Activated gamma-delta T cell treated with Interleukin-2 at 50 U/mL for 16 hours (primary cell): ENCODE data around the gene IRF2BPL.

Experiments used
- DNase-seq: peaks from one replicate; pipeline ENCODE4 v3.0.0-alpha.2; 2020

IRF2BPL gene

GRCh38 chr14:77028384-77029231 lies at the start of gene IRF2BPL:
IRF2BPL (minus strand) TSS chr14:77028708; CDS start chr14:77027792, 916 bp downstream.
- DNase-seq, result peak; percentile 92

- DNase-seq, result no peak
Measured at GRCh38 chr14:77077040-77077439, 48.5 kb upstream of the IRF2BPL start.

- no peak for DNase-seq
Measured at GRCh38 chr14:77076113-77076631, 47.7 kb upstream of the IRF2BPL start.

- no peak for DNase-seq
Measured at GRCh38 chr14:77074969-77075368, 46.5 kb upstream of the IRF2BPL start.

- DNase-seq, result no peak
Measured at GRCh38 chr14:77071938-77072388, 43.5 kb upstream of the IRF2BPL start.

GRCh38 chr14:77069551-77069950 lies 41.0 kb upstream of the IRF2BPL start:
- DNase-seq, result no peak

DNA sequence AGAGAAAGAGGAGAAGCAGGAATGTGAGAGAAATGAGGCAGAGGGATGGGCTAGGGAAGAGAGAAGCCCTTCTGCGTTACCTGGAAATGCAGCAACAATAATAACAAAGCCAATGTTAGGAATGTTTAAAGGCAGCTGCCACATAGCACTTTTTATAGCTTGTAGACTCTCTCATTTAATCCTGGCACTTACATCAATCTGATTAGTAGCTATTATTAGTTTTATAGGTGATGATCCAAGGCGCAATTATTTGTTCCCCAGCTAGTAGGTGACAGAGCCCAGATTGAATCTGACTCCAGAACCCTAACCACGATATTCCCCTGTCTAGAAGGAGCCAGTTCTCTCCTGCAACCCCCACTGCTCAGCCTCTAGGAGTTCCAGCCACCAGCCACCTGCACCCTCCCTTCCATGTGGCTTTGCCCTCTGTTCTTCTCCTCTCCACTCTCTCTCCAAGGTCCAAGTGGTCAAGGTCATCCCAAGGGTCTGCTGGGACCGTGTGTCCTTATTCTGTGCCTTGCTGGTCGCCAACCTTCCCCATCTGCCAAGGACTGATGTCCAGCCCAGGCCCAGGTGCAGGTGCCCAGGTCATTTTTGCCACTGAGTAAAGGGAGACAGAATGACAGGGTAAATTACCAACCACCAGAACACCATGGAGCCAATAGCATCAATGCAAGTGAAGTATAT lies 40.2 kb upstream of the IRF2BPL start:
- DNase-seq, result no peak

DNA sequence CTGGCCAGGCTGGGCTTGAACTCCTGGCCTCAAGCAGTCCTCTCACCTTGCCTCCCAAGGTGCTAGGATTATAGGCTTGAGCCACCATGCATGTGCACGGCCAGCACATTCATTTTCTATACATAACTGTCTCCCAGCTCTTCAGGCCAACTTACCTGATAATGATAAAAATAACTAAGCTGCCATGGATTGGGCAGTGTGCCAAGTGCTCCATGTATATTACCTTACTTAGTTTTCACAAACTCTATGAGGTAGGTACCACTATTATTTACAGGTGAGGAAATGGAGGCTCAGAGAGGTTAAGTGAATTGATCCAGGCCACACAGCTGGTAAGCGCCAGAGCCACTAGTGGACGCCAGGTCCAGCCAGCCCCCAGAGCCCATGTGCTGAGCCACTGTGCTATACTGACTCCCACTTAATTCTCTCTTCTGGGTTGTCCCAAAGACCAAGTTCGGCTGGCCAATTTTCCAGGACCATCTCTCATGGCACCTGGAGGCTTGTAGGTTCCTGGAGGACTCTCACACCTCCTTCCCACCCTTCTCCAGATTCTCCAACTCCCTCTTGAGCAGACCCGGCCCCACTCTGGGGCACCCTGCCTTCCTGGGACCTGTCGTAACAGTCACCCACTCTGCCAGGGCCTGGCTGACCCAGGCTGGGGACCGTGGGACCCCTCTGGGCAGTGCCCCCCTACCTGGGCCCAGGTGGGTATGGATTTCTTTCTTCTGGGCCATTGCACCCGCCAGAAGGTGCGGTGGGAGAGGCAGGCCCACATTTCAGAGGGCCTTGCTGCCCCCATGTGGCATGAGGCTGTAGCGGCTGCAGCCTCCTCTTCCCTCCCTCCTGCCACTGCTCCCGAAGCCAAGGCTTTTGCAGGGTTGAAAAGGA lies 39.4 kb upstream of the IRF2BPL start:
- peak; percentile 46 for DNase-seq

DNA sequence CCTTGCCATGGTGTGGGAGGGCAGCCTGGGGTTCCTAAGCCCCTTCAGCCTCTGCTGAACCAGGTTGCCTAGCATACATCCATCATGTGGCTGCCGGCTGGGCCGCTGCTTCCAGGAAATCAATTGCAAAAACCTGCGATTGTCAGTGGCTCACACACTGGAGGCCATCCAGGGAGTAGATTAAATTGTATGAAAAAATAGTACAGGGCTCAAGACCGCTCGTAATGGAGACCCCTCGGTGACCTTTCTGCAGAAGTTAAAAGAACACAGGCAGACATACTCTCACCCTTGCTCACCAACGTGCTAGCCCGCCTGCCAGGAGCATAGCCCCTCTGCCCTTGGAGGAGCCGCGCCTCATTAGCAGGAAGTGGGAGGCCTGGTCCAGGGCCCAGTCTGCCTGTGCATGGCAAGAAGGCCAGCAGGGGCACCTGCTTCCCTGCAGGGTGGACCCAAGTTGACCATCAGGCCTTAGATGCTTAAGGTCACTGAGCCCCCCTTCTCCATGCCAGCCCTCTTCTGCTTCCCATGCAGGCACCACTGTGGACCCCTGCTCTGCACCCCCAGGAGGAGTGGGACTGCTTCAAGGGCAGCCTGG lies 38.2 kb upstream of the IRF2BPL start:
- no peak for DNase-seq

- DNase-seq, result no peak
Measured at GRCh38 chr14:77065851-77066577, 37.5 kb upstream of the IRF2BPL start.

- no peak for DNase-seq
Measured at GRCh38 chr14:77064521-77065178, 36.1 kb upstream of the IRF2BPL start.

DNA sequence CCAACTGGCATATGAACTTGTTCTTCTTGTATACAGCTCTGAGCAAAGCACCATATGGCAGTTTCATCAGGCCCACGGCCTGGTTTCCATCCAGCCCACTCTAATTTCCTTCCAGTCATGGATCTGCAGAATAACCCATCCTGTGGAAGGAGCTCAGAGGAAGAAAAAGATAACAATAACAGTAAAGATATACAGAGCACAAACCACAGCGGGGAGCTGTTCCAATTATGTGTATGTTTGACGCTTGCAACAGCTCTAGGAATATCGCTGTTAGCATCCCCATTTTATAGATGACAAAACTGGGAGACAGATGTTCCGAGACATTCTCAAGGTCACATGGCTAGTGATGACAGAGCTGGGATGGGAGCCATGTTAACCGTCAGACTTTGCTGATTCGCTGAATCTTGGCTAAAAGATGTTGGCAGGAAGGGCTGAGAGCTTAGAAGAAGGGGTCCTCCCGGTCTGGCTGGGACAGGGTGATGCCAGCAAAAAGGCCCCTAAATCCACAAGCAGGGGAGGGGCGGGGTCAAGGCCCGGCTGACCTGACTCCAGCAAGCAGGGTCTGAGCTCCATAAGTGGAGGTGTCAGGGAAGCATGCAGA lies 35.2 kb upstream of the IRF2BPL start:
- no peak for DNase-seq

DNA sequence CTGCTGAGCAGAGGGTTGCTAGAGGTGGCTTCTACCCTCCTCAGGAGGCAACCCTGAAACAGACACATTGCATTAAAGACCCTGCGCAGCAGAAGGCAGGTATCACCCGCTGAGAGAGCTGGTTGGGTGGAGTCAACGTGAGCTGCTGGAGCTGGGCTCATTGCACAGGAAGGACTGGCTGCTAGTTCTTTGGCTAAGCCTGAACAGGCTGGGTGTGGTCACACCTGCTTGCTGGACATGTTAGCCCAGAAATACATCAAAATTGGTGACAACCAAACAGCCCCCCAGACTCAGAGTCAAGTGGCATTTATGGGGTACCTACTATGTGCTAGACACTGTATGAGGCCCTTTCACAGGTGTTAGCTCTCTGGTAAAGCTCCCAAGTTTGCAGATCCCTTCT lies 33.8 kb upstream of the IRF2BPL start:
- DNase-seq, result no peak

DNA sequence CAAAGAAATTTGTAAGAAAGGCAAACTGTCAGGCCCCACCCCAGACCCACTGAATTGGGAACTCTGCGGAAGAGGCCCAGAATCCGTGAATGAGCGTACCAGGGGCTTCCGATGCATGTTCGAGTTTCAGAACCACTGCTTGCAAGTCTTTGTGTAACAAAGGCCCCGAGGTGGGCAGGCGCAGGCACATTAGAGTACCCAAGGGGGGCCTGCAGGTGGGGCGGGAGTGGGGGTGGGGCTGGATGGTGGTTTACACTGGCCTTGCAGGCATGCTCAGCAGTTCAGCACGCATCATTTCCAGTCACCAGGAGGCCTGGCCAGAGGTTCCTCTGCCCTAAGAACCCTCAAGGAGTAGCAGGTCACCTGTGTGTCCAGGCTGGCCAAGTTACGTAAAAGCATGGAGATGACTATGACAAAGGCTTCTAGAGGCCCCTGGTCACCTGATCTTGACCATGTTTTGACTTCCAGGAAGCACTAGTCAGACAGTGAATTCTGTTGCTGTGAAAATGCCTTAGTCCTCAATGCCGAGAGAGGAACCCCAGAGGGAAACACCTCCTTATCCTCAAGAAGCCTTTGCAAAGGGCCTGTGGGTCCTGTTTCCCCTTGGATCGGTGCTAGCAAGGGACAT lies 33.2 kb upstream of the IRF2BPL start:
- no peak for DNase-seq

GRCh38 chr14:77059276-77059915 lies 30.9 kb upstream of the IRF2BPL start:
- no peak for DNase-seq

- no peak for DNase-seq
Measured at GRCh38 chr14:77058785-77059184, 30.3 kb upstream of the IRF2BPL start.

- no peak for DNase-seq
Measured at GRCh38 chr14:77058117-77058516, 29.6 kb upstream of the IRF2BPL start.

GRCh38 chr14:77055981-77056380 lies 27.5 kb upstream of the IRF2BPL start:
- no peak for DNase-seq

GRCh38 chr14:77055306-77055705 lies 26.8 kb upstream of the IRF2BPL start:
- DNase-seq, result no peak
